Neural cell (in vitro differentiated cells): ENCODE results near the gene DIMT1. TPM values are rescaled to one million over a fixed set of nuclear protein-coding genes. Genes with fewer than 3 reads are reported as not detected.

ENCODE experiments used
- H2AFZ ChIP-seq: fragments of 200-600, 300-800 bp; sonication (generic), shearing (Covaris generic); 2 replicates; pipeline ENCODE4 v1.6.0; 2014; ENCODE audit warnings: low read depth, mild to moderate bottlenecking, antibody characterized with exemption, low read length, moderate library complexity
- H3F3A ChIP-seq: fragments of 200-600 bp; shearing (Covaris generic); 2 replicates; pipeline ENCODE4 v1.6.1; 2016; ENCODE audit warnings: mild to moderate bottlenecking, moderate library complexity, mixed read lengths, antibody characterized with exemption, low read length; ENCODE audit not compliant: insufficient read depth, poor library complexity, severe bottlenecking
- H3K27ac ChIP-seq: fragments of 200-600, 300-800 bp; sonication (generic), shearing (Covaris generic); 2 replicates; pipeline ENCODE4 v1.5.1; 2014; ENCODE audit warnings: mild to moderate bottlenecking, low read length, moderate library complexity
- H3K27me3 ChIP-seq: fragments of 300-800, 200-600 bp; sonication (generic), shearing (Covaris generic); 2 replicates; pipeline ENCODE4 v1.6.0; 2014; ENCODE audit warnings: mild to moderate bottlenecking, low read depth, low read length, moderate library complexity; ENCODE audit not compliant: insufficient read depth
- H3K36me3 ChIP-seq: fragments of 300-800, 200-600 bp; sonication (generic), shearing (Covaris generic); 2 replicates; pipeline ENCODE4 v1.5.1; 2014; ENCODE audit warnings: mild to moderate bottlenecking, antibody characterized with exemption, low read length, moderate library complexity; ENCODE audit not compliant: insufficient read depth
- H3K4me2 ChIP-seq: fragments of 300-800, 200-600 bp; sonication (generic), shearing (Covaris generic); 2 replicates; pipeline ENCODE4 v1.6.0; 2014; ENCODE audit warnings: mild to moderate bottlenecking, low read length
- H3K4me3 ChIP-seq: fragments of 300-800, 200-600 bp; sonication (generic), shearing (Covaris generic); 2 replicates; pipeline ENCODE4 v1.5.1; 2014; ENCODE audit warnings: mild to moderate bottlenecking, low read length, moderate library complexity
- H3K79me2 ChIP-seq: fragments of 200-600 bp; shearing (Covaris generic); replicated peaks from 2 replicates; pipeline ENCODE4 v1.6.0; 2014; ENCODE audit warnings: mild to moderate bottlenecking, low read length, moderate library complexity; ENCODE audit not compliant: insufficient read depth
- H3K9ac ChIP-seq: fragments of 300-800, 200-600 bp; sonication (generic), shearing (Covaris generic); 2 replicates; pipeline ENCODE4 v1.6.1; 2016; ENCODE audit warnings: mild to moderate bottlenecking, low read length, mixed read lengths
- H3K9me2 ChIP-seq: fragments of 200-600 bp; shearing (Covaris generic); 2 replicates; pipeline ENCODE4 v1.6.1; 2016; ENCODE audit warnings: mild to moderate bottlenecking, low read length, mixed read lengths; ENCODE audit not compliant: insufficient read depth
- H3K9me3 ChIP-seq: fragments of 200-600, 300-800 bp; sonication (generic), shearing (Covaris generic); 2 replicates; pipeline ENCODE4 v1.6.1; 2016; ENCODE audit warnings: mild to moderate bottlenecking, mixed run types, low read length, moderate library complexity, mixed read lengths
- H4K20me1 ChIP-seq: fragments of 200-600 bp; shearing (Covaris generic); 2 replicates; pipeline ENCODE4 v1.6.1; 2016; ENCODE audit warnings: mild to moderate bottlenecking, mixed run types; ENCODE audit not compliant: insufficient read depth
- CTCF ChIP-seq: fragments of 450-650 bp; IDR thresholded peaks from 2 replicates; pipeline ENCODE4 v1.5.1; 2014; ENCODE audit warnings: antibody characterized with exemption, mild to moderate bottlenecking, moderate library complexity; ENCODE audit not compliant: poor library complexity, severe bottlenecking
- EP300 ChIP-seq: fragments of 450-650 bp; conservative IDR thresholded peaks from 2 replicates; pipeline ENCODE4 v1.6.1; 2014; ENCODE audit warnings: antibody characterized with exemption, mild to moderate bottlenecking, moderate library complexity; ENCODE audit not compliant: poor library complexity, severe bottlenecking
- EZH2 ChIP-seq: fragments of 200-600, 300-800 bp; shearing (Covaris generic), sonication (generic); IDR thresholded peaks from 2 replicates; pipeline ENCODE4 v1.6.1; 2014; ENCODE audit warnings: antibody characterized with exemption, low read length, borderline replicate concordance, mild to moderate bottlenecking; ENCODE audit not compliant: insufficient read depth, poor library complexity, severe bottlenecking
- MXI1 ChIP-seq: fragments of 450-650 bp; conservative IDR thresholded peaks from 2 replicates; pipeline ENCODE4 v1.6.1; 2014; ENCODE audit warnings: antibody characterized with exemption, mild to moderate bottlenecking; ENCODE audit not compliant: poor library complexity, severe bottlenecking
- POLR2AphosphoS5 ChIP-seq: IDR thresholded peaks from 2 replicates; pipeline ENCODE4 v1.6.1; 2012
- RAD21 ChIP-seq: fragments of 450-650 bp; conservative IDR thresholded peaks from 2 replicates; pipeline ENCODE4 v1.6.1; 2014; ENCODE audit warnings: antibody characterized with exemption, mild to moderate bottlenecking, moderate library complexity
- REST ChIP-seq: IDR thresholded peaks from 2 replicates; pipeline ENCODE4 v1.6.1; 2012; ENCODE audit warnings: borderline replicate concordance
- SMC3 ChIP-seq: fragments of 450-650 bp; conservative IDR thresholded peaks from 2 replicates; pipeline ENCODE4 v1.6.1; 2014; ENCODE audit warnings: antibody characterized with exemption, mild to moderate bottlenecking, moderate library complexity; ENCODE audit not compliant: poor library complexity
- TAF1 ChIP-seq: IDR thresholded peaks from 2 replicates; pipeline ENCODE4 v1.6.1; 2012; ENCODE audit warnings: low read depth
- polyA plus RNA-seq: library from polyadenylated mRNA; depleted of rRNA; stranded (reverse); fragments of >200 nt; gene quantifications from 2 replicates; pipeline ENCODE4 v1.2.3, GENCODE V29; 2014

The DIMT1 gene
- polyA plus RNA-seq, 1 donor from 2014 or later = 15.2 TPM

GRCh38 chr5:62371409-62371808 lies 32.3 kb downstream of the DIMT1 start:
- Histone ChIP-seq H3F3A (no peaks in the 10 kb centered on the region), H3K79me2 (no peaks in the 10 kb centered on the region), H3K9me2 (no peaks in the 10 kb centered on the region), H3K27me3 (no peaks in the 10 kb centered on the region), H3K36me3 (peaks cover 20% of the 10 kb centered on the region), H3K4me2 (no peak overlapping the region), H4K20me1 (no peaks in the 10 kb centered on the region), H3K4me3 (no peak overlapping the region), H3K9me3 (no peaks in the 10 kb centered on the region), H3K27ac (no peak overlapping the region), H2AFZ (no peak overlapping the region), H3K9ac (no peak overlapping the region)
- TF ChIP-seq MXI1 (no peak), EP300 (no peak), CTCF (no peak), EZH2 (no peak)

GRCh38 chr5:62369039-62369438 lies 34.7 kb downstream of the DIMT1 start:
- H3K4me3 ChIP-seq = no peak overlapping the region
- no peak for TF ChIP-seq SMC3
- no peak for TF ChIP-seq RAD21
- no peak for TF ChIP-seq REST
- no peak for TF ChIP-seq POLR2AphosphoS5
- TF ChIP-seq EP300 = no peak
- no peak for TF ChIP-seq TAF1
- no peak for TF ChIP-seq EZH2
- no peak for TF ChIP-seq MXI1
- TF ChIP-seq CTCF = no peak
- H3K4me2 ChIP-seq = no peak overlapping the region
- no peaks in the 10 kb centered on the region for H3K9me2 ChIP-seq
- H3K9ac ChIP-seq = no peak overlapping the region
- H3F3A ChIP-seq = no peaks in the 10 kb centered on the region
- no peak overlapping the region for H2AFZ ChIP-seq
- H3K36me3 ChIP-seq = peaks cover 29% of the 10 kb centered on the region
- no peaks in the 10 kb centered on the region for H3K27me3 ChIP-seq
- no peaks in the 10 kb centered on the region for H4K20me1 ChIP-seq
- no peaks in the 10 kb centered on the region for H3K9me3 ChIP-seq
- no peaks in the 10 kb centered on the region for H3K79me2 ChIP-seq
- H3K27ac ChIP-seq = no peak overlapping the region
